ENCODE results near the gene SIM1. TPM values are rescaled to one million over a fixed set of nuclear protein-coding genes. Genes with fewer than 3 reads are reported as not detected.

Gene SIM1
- total and polyA plus RNA-seq, 4 donors: not detected

DNA sequence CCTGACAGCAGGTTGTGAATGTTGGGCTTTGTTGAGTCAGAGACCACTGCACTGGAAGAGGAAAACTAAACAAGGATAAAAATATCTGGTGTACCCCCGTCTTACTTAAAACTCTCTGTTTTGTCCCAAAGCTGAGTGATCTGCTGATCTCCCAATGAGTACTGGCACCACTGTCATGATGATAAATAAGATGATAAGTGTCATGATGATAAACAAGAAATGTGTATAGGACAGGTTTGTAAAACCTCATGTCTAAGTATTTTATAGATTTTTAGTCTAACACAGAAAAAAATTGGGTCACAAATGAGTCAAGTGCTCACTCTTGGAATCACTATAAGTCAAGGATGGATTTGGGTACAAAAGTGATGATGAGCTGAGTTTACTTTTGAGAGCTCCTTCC is 8.5 kb upstream of the SIM1 start:
- Histone ChIP-seq H3K4me1 (ENCODE audit: control insufficient read depth in 5 of 5, insufficient read depth in 5 of 5, low read length in 5 of 5) (no peaks in the 10 kb centered on the region), H3K27ac (ENCODE audit: low read depth in 1 of 2, low read length in 1 of 2) (no peak overlapping the region), H3K27me3 (ENCODE audit: control insufficient read depth in 3 of 3, insufficient read depth in 3 of 3, low read length in 2 of 3) (peaks cover 3 to 72% (median 68%) of the 10 kb centered on the region in 3 donors), H3K9me3 (ENCODE audit: control insufficient read depth in 4 of 4, insufficient read depth in 3 of 4, low read length in 3 of 4) (peaks cover 0 to 5% (median 0%) of the 10 kb centered on the region in 4 donors), H3K4me3 (no peak overlapping the region), H3K9ac (ENCODE audit: insufficient read depth in 1 of 2, low read length in 2 of 2) (no peak overlapping the region), H3K36me3 (ENCODE audit: control insufficient read depth in 4 of 4, insufficient read depth in 4 of 4, low read length in 4 of 4) (no peaks in the 10 kb centered on the region)
- TF ChIP-seq, protein P1, sequence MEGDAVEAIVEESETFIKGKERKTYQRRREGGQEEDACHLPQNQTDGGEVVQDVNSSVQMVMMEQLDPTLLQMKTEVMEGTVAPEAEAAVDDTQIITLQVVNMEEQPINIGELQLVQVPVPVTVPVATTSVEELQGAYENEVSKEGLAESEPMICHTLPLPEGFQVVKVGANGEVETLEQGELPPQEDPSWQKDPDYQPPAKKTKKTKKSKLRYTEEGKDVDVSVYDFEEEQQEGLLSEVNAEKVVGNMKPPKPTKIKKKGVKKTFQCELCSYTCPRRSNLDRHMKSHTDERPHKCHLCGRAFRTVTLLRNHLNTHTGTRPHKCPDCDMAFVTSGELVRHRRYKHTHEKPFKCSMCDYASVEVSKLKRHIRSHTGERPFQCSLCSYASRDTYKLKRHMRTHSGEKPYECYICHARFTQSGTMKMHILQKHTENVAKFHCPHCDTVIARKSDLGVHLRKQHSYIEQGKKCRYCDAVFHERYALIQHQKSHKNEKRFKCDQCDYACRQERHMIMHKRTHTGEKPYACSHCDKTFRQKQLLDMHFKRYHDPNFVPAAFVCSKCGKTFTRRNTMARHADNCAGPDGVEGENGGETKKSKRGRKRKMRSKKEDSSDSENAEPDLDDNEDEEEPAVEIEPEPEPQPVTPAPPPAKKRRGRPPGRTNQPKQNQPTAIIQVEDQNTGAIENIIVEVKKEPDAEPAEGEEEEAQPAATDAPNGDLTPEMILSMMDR (IDR thresholded peaks at IDR 0.05; ENCODE audit: control extremely low read depth, extremely low read depth): no peak
- DNase-seq (no peak), ATAC-seq (ENCODE audit: insufficient read depth, low FRiP score) (no peak)
- 52 to 58% methylated on average over 1 of the region's 1 CpG for WGBS, 2 donors

DNA sequence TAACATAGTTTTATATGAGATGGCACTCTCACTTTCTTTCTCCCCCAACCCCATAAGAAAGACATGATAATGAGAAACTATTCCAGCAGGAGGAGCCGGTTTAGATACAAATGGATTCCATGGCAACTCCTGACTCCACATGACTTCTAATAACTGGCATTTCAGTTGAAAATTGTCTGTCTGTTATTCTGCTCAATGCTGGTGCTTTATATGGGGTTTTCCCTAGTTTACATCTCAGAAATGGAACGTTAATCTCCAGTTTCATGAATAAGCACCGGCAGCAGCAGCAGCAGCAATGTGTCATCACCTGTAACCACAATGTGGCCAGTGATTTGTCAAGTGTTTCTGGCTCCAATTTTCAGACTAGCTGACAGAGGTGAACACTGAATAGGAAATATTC is 8.0 kb upstream of the SIM1 start:
- no peak overlapping the region for H3K9ac ChIP-seq (ENCODE audit: insufficient read depth in 1 of 2, low read length in 2 of 2)
- 25 to 26% methylated on average over 3 of the region's 3 CpGs for WGBS, 2 donors
- H3K36me3 ChIP-seq (ENCODE audit: control insufficient read depth in 4 of 4, insufficient read depth in 4 of 4, low read length in 4 of 4): no peaks in the 10 kb centered on the region
- H3K27me3 ChIP-seq (ENCODE audit: control insufficient read depth in 3 of 3, insufficient read depth in 3 of 3, low read length in 2 of 3): peaks cover 3 to 77% (median 73%) of the 10 kb centered on the region in 3 donors
- ATAC-seq (ENCODE audit: insufficient read depth, low FRiP score): no peak
- peaks cover 0 to 6% (median 0%) of the 10 kb centered on the region in 4 donors for H3K9me3 ChIP-seq (ENCODE audit: control insufficient read depth in 4 of 4, insufficient read depth in 3 of 4, low read length in 3 of 4)
- H3K4me3 ChIP-seq: no peak overlapping the region
- DNase-seq: no peak
- TF ChIP-seq, protein P1 (IDR thresholded peaks at IDR 0.05; ENCODE audit: control extremely low read depth, extremely low read depth): no peak
- H3K4me1 ChIP-seq (ENCODE audit: control insufficient read depth in 5 of 5, insufficient read depth in 5 of 5, low read length in 5 of 5): no peaks in the 10 kb centered on the region
- no peak overlapping the region for H3K27ac ChIP-seq (ENCODE audit: low read depth in 1 of 2, low read length in 1 of 2)

GRCh38 chr6:100470422-100471120 is 5.8 kb upstream of the SIM1 start:
- no peak for DNase-seq
- H3K4me3 ChIP-seq: no peak overlapping the region
- H3K9ac ChIP-seq (ENCODE audit: insufficient read depth in 1 of 2, low read length in 2 of 2): no peak overlapping the region
- TF ChIP-seq, protein P1 (IDR thresholded peaks at IDR 0.05; ENCODE audit: control extremely low read depth, extremely low read depth): no peak
- peaks cover 0 to 14% (median 0%) of the 10 kb centered on the region in 4 donors for H3K9me3 ChIP-seq (ENCODE audit: control insufficient read depth in 4 of 4, insufficient read depth in 3 of 4, low read length in 3 of 4)
- WGBS, 2 donors: 60 to 70% methylated on average over 5 of the region's 5 CpGs
- no peak for ATAC-seq (ENCODE audit: insufficient read depth, low FRiP score)
- no peaks in the 10 kb centered on the region for H3K36me3 ChIP-seq (ENCODE audit: control insufficient read depth in 4 of 4, insufficient read depth in 4 of 4, low read length in 4 of 4)
- H3K4me1 ChIP-seq (ENCODE audit: control insufficient read depth in 5 of 5, insufficient read depth in 5 of 5, low read length in 5 of 5): no peaks in the 10 kb centered on the region
- H3K27ac ChIP-seq (ENCODE audit: low read depth in 1 of 2, low read length in 1 of 2): no peak overlapping the region
- peaks cover 3 to 95% (median 84%) of the 10 kb centered on the region in 3 donors for H3K27me3 ChIP-seq (ENCODE audit: control insufficient read depth in 3 of 3, insufficient read depth in 3 of 3, low read length in 2 of 3)
